ENCODE measurements around the gene LAMA5.

The LAMA5 gene

GRCh38 chr20:62318400-62319345, 48.4 kb downstream of the LAMA5 start:
- DNase-seq (ENCODE audit: insufficient read length, low spot score) (no peak), FAIRE-seq (no peak)
- TF ChIP-seq POLR2A (IDR thresholded peaks at IDR 0.05; ENCODE audit: low read depth, low read length) = no peak

GRCh38 chr20:62317167-62317655, 49.9 kb downstream of the LAMA5 start:
- DNase-seq (ENCODE audit: insufficient read length, low spot score) (no peak), FAIRE-seq (no peak)
- TF ChIP-seq POLR2A (IDR thresholded peaks at IDR 0.05; ENCODE audit: low read depth, low read length) = no peak

GRCh38 chr20:62316331-62317166, 50.6 kb downstream of the LAMA5 start:
- no peak for DNase-seq (ENCODE audit: insufficient read length, low spot score)
- no peak for TF ChIP-seq POLR2A (IDR thresholded peaks at IDR 0.05; ENCODE audit: low read depth, low read length)
- FAIRE-seq = no peak

GRCh38 chr20:62315773-62316172, 51.3 kb downstream of the LAMA5 start:
- no peak for TF ChIP-seq POLR2A (IDR thresholded peaks at IDR 0.05; ENCODE audit: low read depth, low read length)
- no peak for DNase-seq (ENCODE audit: insufficient read length, low spot score)
- FAIRE-seq = no peak

- FAIRE-seq (no peak), DNase-seq (ENCODE audit: insufficient read length, low spot score) (no peak)
- TF ChIP-seq POLR2A (IDR thresholded peaks at IDR 0.05; ENCODE audit: low read depth, low read length) = no peak
Observed at GRCh38 chr20:62314711-62315302, 52.3 kb downstream of the LAMA5 start.

GRCh38 chr20:62314339-62314638, 52.8 kb downstream of the LAMA5 start:
- FAIRE-seq = no peak
- no peak for TF ChIP-seq POLR2A (IDR thresholded peaks at IDR 0.05; ENCODE audit: low read depth, low read length)
- no peak for DNase-seq (ENCODE audit: insufficient read length, low spot score)

- FAIRE-seq (no peak), DNase-seq (ENCODE audit: insufficient read length, low spot score) (no peak)
- TF ChIP-seq POLR2A (IDR thresholded peaks at IDR 0.05; ENCODE audit: low read depth, low read length) = no peak
Observed at GRCh38 chr20:62313460-62314338, 53.4 kb downstream of the LAMA5 start.

- TF ChIP-seq POLR2A (IDR thresholded peaks at IDR 0.05; ENCODE audit: low read depth, low read length) = no peak
- DNase-seq (ENCODE audit: insufficient read length, low spot score) (no peak), FAIRE-seq (no peak)
Observed at GRCh38 chr20:62313021-62313420, 54.1 kb downstream of the LAMA5 start.

GRCh38 chr20:62312662-62312977, 54.5 kb downstream of the LAMA5 start:
- DNase-seq (ENCODE audit: insufficient read length, low spot score) (no peak), FAIRE-seq (no peak)
- no peak for TF ChIP-seq POLR2A (IDR thresholded peaks at IDR 0.05; ENCODE audit: low read depth, low read length)

GRCh38 chr20:62311832-62312661, 55.1 kb downstream of the LAMA5 start:
- no peak for FAIRE-seq
- TF ChIP-seq POLR2A (IDR thresholded peaks at IDR 0.05; ENCODE audit: low read depth, low read length) = no peak
- DNase-seq (ENCODE audit: insufficient read length, low spot score) = no peak

GRCh38 chr20:62311150-62311549, 56.0 kb downstream of the LAMA5 start:
- FAIRE-seq (no peak), DNase-seq (ENCODE audit: insufficient read length, low spot score) (no peak)
- TF ChIP-seq POLR2A (IDR thresholded peaks at IDR 0.05; ENCODE audit: low read depth, low read length) = no peak

GRCh38 chr20:62310757-62311121, 56.4 kb downstream of the LAMA5 start:
- TF ChIP-seq POLR2A (IDR thresholded peaks at IDR 0.05; ENCODE audit: low read depth, low read length) = no peak
- DNase-seq (ENCODE audit: insufficient read length, low spot score) = no peak
- no peak for FAIRE-seq
